GM21526 (cell line): ENCODE data around the gene SEPTIN8.

ENCODE experiments used
- ATAC-seq: cut with Tn5 transposase; IDR thresholded peaks from one replicate; pipeline ENCODE4 v1.9.1; 2021; ENCODE audit warnings: moderate library complexity; ENCODE audit not compliant: unreplicated experiment, low FRiP score

Gene SEPTIN8

GRCh38 chr5:132766020-132766805, 10.8 kb downstream of the SEPTIN8 start:
- ATAC-seq = no peak

GRCh38 chr5:132765311-132766019, 11.6 kb downstream of the SEPTIN8 start:
- no peak for ATAC-seq

GRCh38 chr5:132764671-132765238, 12.3 kb downstream of the SEPTIN8 start:
- ATAC-seq = no peak

GRCh38 chr5:132764051-132764450, 13.0 kb downstream of the SEPTIN8 start:
- no peak for ATAC-seq

GRCh38 chr5:132763181-132764036, 13.6 kb downstream of the SEPTIN8 start:
- ATAC-seq = no peak

- no peak for ATAC-seq
Measured at GRCh38 chr5:132762246-132763000, 14.6 kb downstream of the SEPTIN8 start.

GRCh38 chr5:132761321-132762240, 15.5 kb downstream of the SEPTIN8 start:
- ATAC-seq = no peak

GRCh38 chr5:132760601-132761317, 16.3 kb downstream of the SEPTIN8 start:
- no peak for ATAC-seq

- no peak for ATAC-seq
Measured at GRCh38 chr5:132760049-132760420, 17.0 kb downstream of the SEPTIN8 start.

GRCh38 chr5:132759114-132760048, 17.7 kb downstream of the SEPTIN8 start:
- no peak for ATAC-seq

- no peak for ATAC-seq
Measured at GRCh38 chr5:132758451-132758850, 18.6 kb downstream of the SEPTIN8 start.

- ATAC-seq = no peak
Measured at GRCh38 chr5:132756542-132756941, 20.5 kb downstream of the SEPTIN8 start.

- ATAC-seq = no peak
Measured at GRCh38 chr5:132754947-132755346, 22.1 kb downstream of the SEPTIN8 start.

- ATAC-seq = no peak
Measured at GRCh38 chr5:132754111-132754510, 22.9 kb downstream of the SEPTIN8 start.

GRCh38 chr5:132753135-132753987, 23.7 kb downstream of the SEPTIN8 start:
- no peak for ATAC-seq

GRCh38 chr5:132752581-132753125, 24.4 kb downstream of the SEPTIN8 start:
- ATAC-seq = no peak
